C4-2B (cell line): ENCODE measurements around the gene KCNK5.

ENCODE experiments used
- CTCF ChIP-seq: fragments of 450-650 bp; conservative IDR thresholded peaks from 2 replicates; pipeline ENCODE4 v1.5.1; 2017; ENCODE audit warnings: mild to moderate bottlenecking
- ZFX ChIP-seq: fragments of 450-650 bp; IDR thresholded peaks from 2 replicates; pipeline ENCODE4 v1.6.1; 2017

DNA sequence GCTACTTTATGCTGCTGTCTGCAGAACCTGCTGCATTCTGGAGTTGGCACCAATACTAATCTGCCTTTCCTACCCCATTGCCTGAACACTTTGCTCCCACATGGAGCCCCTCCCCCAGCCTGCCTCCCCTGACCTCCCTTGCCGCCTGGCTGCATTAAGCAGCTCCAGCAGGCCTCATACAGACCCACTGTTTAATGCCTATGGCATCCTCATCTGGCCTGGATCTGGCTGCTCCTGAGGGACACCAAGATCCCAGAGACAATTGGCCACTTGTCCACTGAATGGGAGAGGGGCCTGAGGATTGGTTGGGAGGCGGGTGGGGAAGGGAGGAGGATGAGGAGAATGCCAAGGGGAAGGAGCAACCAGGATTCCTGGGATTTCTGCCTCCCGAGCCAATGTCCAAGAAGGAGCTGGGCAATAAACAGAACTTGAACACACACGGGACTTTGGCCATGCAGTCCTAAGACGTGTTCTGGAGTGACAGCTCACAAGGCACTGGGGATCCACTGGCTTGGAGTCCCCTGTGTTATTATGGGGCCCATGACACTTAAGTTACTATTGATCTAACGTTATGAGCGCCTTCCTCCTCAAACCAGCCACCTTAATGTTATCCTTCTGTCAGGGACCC, 10.4 kb upstream of the KCNK5 start:
- TF ChIP-seq CTCF (no peak), ZFX (no peak)
